Measurements from ENCODE around the gene SPSB1.
A peak's percentile ranks its signal among the peaks of the same experiment; 100 is the strongest.

Gene SPSB1

DNA sequence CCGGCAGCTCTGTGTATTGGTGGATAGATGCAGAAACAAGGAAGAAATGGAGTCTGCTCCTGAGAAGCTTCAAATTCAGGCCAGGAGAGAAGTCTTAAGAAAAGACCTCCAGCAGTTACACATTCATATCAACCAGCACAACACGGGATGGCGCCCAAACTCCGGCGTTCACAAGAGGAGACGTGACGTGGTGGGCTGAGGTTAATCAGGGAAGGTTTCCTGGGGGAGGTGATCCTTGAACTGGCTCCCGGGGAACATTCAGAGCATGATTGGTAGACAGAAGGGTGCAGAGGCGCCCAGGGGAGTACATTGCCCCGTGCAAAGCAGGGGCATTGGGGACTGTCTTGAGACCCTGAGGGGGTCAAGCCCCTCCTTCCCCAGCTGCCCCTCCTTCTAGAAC is 27.7 kb upstream of the SPSB1 start:
- no peak for DNase-seq
- Mint-ChIP-seq H3K27ac (no peak overlapping the region), H3K4me3 (no peak overlapping the region), H3K4me1 (peaks cover 13% of the 10 kb centered on the region), H3K36me3 (peaks cover 4% of the 10 kb centered on the region), H3K9me3 (peaks cover 12% of the 10 kb centered on the region), H3K27me3 (peaks cover 6% of the 10 kb centered on the region)
- CTCF ChIA-PET: interaction anchor here (1.1 to 6.7 kb wide), 3 partner anchors 25 to 225 kb away, joined by 3 to 65 read pairs (median 64); no protein-coding TSS in a partner anchor

DNA sequence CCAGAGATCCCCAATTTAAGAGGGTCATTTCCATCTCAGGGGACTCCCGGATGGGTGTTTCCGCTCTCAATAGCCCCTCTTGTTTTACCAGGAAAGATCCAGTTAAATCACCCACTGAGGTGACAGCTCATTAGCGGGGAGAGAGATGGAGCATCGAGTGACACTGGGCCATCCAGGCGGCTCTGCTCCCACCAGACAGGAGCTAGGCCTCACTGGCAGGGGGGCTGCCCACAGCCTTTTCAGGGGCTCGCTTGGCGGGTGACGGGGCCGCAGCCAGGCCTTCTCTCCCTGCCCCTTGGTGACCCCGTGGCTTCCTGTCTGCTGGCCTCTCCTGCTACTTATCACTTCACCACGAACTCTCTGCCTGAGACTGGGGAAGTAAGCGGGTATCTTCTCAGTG is 26.7 kb upstream of the SPSB1 start:
- Mint-ChIP-seq H3K4me1 (peaks cover 13% of the 10 kb centered on the region), H3K9me3 (peaks cover 2% of the 10 kb centered on the region), H3K27ac (no peak overlapping the region), H3K4me3 (no peak overlapping the region), H3K36me3 (peaks cover 2% of the 10 kb centered on the region), H3K27me3 (peaks cover 6% of the 10 kb centered on the region)
- DNase-seq: no peak
- CTCF ChIA-PET: interaction anchor here (1.0 to 6.7 kb wide), 6 partner anchors 24 to 306 kb away, joined by 3 to 65 read pairs (median 6); no protein-coding TSS in a partner anchor

DNA sequence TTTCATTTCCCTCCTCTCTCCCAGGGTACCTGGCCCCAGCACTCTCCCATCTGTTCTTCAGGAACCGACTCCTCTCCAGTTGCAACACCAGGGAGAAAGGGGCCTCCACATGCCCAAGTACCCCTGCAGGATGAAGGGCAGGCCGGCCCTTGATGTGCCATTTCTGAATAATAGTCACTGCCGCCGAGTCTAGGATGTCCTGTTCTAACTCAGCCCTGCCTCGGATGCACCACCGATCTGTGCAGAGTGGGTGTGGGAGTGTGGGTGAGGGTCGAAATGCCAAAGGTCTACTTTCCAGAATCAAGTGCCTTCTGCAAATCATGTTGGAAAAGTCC is 25.4 kb upstream of the SPSB1 start:
- Mint-ChIP-seq H3K4me3 (no peak overlapping the region), H3K36me3 (peaks cover 2% of the 10 kb centered on the region), H3K27ac (no peak overlapping the region), H3K27me3 (peaks cover 6% of the 10 kb centered on the region), H3K9me3 (no peaks in the 10 kb centered on the region), H3K4me1 (peaks cover 13% of the 10 kb centered on the region)
- no peak for DNase-seq
- CTCF ChIA-PET: interaction anchor here (0.6 to 6.7 kb wide), 21 partner anchors 8 to 306 kb away, joined by 3 to 65 read pairs (median 4); no protein-coding TSS in a partner anchor

DNA sequence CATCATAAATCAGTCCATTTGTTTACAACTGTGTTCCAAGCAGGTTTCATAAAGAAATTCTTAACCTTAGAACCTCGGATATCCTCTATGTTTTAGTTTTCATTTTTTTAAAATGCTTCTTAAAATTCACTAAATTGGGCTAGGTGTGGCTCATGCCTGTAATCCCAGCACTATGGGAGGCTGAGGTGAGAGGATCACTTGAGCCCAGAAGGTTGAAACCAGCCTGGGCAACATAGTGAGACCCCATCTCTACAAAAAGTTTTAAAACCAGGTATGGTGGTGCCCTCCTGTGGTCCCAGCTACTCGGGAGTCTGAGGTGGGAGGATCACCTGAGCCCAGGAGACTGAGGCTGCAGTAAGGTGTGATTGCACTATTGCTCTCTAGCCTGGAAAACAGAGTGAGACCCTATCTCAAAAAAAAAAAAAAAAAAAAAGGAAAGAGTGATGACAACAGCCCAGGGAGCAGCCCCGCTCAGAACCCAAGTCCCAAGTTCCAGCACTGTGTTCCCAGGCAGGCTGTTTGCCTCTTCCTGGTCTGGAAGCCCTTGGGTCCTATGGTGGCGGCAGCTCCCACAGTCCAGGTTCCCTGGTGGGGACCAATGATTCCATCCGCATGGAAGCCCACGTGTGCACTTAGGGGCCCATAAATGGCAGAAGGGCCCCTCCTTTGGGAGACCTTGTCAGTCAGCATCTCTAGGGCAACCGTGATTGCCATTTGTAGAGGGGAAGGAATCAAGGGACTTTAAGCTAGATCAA is 24.7 kb upstream of the SPSB1 start:
- no peak for DNase-seq
- H3K27me3 Mint-ChIP-seq: peaks cover 6% of the 10 kb centered on the region
- CTCF ChIA-PET: interaction anchor here (0.6 to 6.7 kb wide), 11 partner anchors 10 to 290 kb away, joined by 3 to 65 read pairs (median 5); no protein-coding TSS in a partner anchor
- no peak overlapping the region for H3K27ac Mint-ChIP-seq
- peaks cover 13% of the 10 kb centered on the region for H3K4me1 Mint-ChIP-seq
- no peak overlapping the region for H3K4me3 Mint-ChIP-seq
- H3K36me3 Mint-ChIP-seq: peaks cover 2% of the 10 kb centered on the region
- H3K9me3 Mint-ChIP-seq: no peaks in the 10 kb centered on the region

DNA sequence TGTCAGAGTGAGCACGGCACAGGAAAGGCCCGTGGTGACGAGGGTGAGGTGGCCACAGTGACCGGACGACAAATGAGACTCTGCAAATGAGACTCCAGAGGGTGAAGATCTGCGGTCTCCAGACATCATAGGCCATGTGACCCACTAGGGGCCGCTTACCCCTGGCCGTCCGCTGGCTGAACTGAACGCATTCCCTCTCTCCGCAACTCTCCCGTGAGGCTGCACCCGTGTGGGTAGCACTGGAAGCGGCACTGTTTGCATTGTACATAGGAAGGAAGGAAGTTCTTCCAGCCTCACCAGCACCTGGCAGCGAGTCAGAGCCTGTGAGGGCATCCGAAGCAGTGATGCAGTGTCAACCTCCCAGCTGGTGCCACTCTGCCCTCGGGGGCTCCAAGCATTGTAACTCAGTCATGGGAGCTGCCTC is 23.6 kb upstream of the SPSB1 start:
- Mint-ChIP-seq H3K36me3 (peaks cover 2% of the 10 kb centered on the region), H3K27me3 (peaks cover 6% of the 10 kb centered on the region), H3K9me3 (no peaks in the 10 kb centered on the region), H3K4me1 (peaks cover 13% of the 10 kb centered on the region), H3K27ac (no peak overlapping the region), H3K4me3 (no peak overlapping the region)
- CTCF ChIA-PET: interaction anchor here (1.4 to 6.7 kb wide), 4 partner anchors 9 to 221 kb away, joined by 5 to 65 read pairs (median 35); no protein-coding TSS in a partner anchor
- DNase-seq: no peak

DNA sequence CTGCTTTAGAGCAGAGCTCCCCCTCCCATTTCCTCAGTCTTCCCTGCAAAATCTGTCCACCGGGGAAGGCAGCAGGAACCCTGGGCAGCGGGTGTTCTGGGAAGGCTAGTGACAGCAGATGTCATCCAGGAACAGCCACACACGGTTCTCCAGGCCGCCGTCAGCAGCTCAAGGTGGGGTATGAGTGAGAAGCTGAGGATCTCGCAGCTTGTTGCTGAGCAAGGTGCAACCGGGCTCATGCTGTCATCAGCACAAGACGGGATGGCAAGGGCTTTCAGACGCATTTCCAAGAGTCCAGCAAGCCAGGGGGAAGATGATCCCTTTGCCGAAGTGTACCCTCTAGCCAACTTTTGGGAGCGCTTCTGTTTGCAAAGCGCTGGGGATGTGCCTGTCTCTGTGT is 23.0 kb upstream of the SPSB1 start:
- Mint-ChIP-seq H3K27ac (no peak overlapping the region), H3K4me3 (no peak overlapping the region), H3K9me3 (no peaks in the 10 kb centered on the region), H3K4me1 (peaks cover 13% of the 10 kb centered on the region), H3K36me3 (peaks cover 2% of the 10 kb centered on the region), H3K27me3 (peaks cover 6% of the 10 kb centered on the region)
- CTCF ChIA-PET: interaction anchor here (0.7 to 6.7 kb wide), 4 partner anchors 18 to 220 kb away, joined by 3 to 65 read pairs (median 34); no protein-coding TSS in a partner anchor
- no peak for DNase-seq

DNA sequence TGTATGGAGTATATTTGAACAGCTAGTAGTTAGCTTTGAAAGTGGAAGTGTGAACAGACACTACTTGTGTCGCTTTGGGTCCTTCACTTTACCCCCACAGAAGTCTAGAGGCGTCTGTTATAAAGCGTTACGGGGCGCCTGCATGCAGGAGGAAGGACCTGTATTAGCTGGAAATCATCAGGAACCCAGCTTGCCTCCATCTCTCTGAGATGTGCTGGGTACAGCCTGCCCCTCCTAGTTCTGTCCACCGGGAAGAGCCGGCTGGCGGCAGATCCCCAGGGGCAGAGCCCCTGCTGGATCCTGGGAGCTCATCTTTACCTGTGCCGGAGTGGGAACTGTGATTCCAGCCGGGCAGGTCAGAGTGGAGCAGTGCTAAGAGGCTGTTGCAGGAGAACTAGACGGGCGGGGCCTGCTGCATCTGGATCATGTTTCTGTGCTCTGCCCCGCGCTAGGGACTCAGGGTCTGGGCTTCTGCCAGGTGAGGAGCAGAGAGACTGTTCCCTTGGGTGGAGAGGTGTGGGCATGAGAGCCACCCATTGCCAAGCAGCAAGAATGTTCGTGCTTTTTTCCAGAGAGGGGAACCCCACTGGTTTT is 22.3 kb upstream of the SPSB1 start:
- Mint-ChIP-seq H3K27me3 (peaks cover 12% of the 10 kb centered on the region), H3K4me3 (no peak overlapping the region), H3K9me3 (no peaks in the 10 kb centered on the region), H3K4me1 (peaks cover 18% of the 10 kb centered on the region), H3K36me3 (no peaks in the 10 kb centered on the region), H3K27ac (no peak overlapping the region)
- CTCF ChIA-PET: interaction anchor here (0.7 to 6.7 kb wide), 4 partner anchors 17 to 220 kb away, joined by 3 to 65 read pairs (median 34); no protein-coding TSS in a partner anchor
- DNase-seq: no peak

DNA sequence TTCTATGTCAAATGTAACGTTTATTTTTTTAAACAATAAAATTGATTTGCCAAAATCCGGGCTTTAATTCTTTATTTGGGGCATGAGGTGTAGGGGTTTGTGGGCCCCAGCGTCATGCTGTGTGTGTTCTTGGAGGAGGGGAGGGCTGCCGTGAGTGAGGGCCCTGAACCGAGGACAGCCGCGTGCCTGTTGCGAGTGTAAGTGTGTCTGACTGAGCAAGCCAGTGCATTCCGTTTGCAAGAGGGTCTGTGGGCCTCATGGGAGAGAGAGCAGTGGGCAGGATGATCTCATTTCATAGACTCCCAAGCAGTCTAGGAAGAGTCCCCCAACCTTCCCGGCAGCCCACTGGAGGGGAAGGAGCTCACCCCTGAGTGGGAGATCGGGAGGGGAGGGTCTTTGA is 21.4 kb upstream of the SPSB1 start:
- CTCF ChIA-PET: interaction anchor here (1.3 kb wide), 1 partner anchor 18 kb away, joined by 5 read pairs; no protein-coding TSS in a partner anchor
- no peak for DNase-seq
- H3K27me3 Mint-ChIP-seq: peaks cover 18% of the 10 kb centered on the region
- H3K4me1 Mint-ChIP-seq: peaks cover 25% of the 10 kb centered on the region
- H3K27ac Mint-ChIP-seq: no peak overlapping the region
- no peaks in the 10 kb centered on the region for H3K36me3 Mint-ChIP-seq
- H3K4me3 Mint-ChIP-seq: no peak overlapping the region
- no peaks in the 10 kb centered on the region for H3K9me3 Mint-ChIP-seq

DNA sequence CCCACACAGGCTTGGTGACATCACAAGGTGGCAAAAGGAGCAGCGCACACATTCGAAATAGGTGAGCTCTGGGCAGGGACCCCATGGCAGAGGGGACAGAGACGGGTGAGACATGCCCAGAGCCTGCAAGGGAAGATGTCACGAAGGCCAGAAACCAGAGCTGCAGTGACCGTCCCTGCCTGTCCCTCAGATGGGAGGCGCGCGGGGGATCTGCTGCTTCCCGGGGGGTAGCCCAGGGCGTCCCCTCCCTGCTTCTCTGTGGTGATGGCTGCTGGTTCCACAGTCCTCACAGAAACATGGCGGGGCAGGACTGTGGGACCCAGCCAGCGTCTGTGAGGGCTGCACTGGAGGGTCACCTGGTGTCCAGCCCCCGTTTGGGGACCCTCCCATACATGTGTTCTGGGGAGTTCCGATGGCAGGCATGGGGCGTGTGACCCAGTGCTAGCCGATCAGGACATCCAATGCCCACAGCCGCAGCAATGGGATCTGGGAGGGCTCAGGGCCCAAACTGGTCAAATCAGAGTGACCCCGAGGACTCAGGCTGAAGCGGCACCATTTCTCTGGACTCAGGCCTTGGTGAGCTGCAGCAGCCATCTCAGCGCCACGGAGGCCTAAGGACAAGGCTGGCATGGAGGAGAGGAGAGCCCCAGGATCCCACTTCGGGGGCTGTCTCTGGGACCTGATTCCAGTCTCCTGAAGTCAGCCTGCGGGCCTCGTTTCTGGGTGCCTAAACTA is 20.7 kb upstream of the SPSB1 start:
- H3K36me3 Mint-ChIP-seq: no peaks in the 10 kb centered on the region
- CTCF ChIA-PET: interaction anchor here (1.3 to 1.7 kb wide), 2 partner anchors 17 to 219 kb away, joined by 5 to 7 read pairs; no protein-coding TSS in a partner anchor
- no peak overlapping the region for H3K4me3 Mint-ChIP-seq
- DNase-seq: no peak
- H3K27ac Mint-ChIP-seq: no peak overlapping the region
- peaks cover 19% of the 10 kb centered on the region for H3K4me1 Mint-ChIP-seq
- peaks cover 18% of the 10 kb centered on the region for H3K27me3 Mint-ChIP-seq
- no peaks in the 10 kb centered on the region for H3K9me3 Mint-ChIP-seq

DNA sequence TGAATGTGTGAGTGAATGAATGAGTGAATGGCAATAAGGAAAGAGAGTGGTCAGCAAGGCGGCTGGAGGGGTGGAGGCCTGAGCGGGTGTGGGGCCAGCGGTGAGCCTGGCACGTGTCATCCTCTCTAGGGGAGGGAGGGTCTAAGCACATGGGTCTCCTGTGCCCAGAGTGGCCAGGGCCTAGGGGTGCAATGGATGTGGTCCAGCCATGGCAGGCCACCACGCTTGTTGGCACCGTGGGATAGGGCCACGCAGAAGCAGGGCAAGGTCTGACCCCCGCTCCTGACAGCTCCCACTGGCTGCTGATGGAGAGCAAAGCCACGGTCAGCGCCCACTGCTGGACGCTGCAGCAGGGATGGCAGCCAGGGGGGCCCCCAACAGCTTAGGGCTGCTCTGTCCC is 19.5 kb upstream of the SPSB1 start:
- CTCF ChIA-PET: interaction anchor here (1.7 kb wide), 1 partner anchor 217 kb away, joined by 7 read pairs; no protein-coding TSS in a partner anchor
- H3K4me1 Mint-ChIP-seq: peaks cover 15% of the 10 kb centered on the region
- no peak overlapping the region for H3K27ac Mint-ChIP-seq
- no peaks in the 10 kb centered on the region for H3K36me3 Mint-ChIP-seq
- peaks cover 3% of the 10 kb centered on the region for H3K9me3 Mint-ChIP-seq
- H3K4me3 Mint-ChIP-seq: no peak overlapping the region
- DNase-seq: no peak
- H3K27me3 Mint-ChIP-seq: peaks cover 18% of the 10 kb centered on the region

DNA sequence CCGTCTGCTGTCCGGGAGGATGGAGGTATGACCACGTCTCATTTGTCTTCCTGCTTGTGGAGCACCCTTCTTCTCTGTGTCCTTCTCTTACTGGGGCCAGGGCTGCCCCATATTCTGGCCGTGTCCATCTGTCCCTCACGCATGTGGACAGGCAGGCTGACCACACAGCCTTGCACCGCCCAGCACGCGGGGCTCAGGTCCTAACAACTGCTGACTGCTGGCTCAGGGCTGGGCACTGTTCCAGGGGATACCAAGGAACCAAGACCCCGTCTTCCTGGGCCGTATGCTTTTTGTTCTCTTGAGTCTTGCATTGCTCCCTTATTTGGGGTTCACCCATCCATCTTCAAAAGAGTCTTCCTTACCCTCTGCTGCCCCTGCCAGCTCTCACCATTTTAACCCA is 17.5 kb upstream of the SPSB1 start:
- H3K9me3 Mint-ChIP-seq: peaks cover 3% of the 10 kb centered on the region
- CTCF ChIA-PET: interaction anchor here (0.8 to 1.3 kb wide), 7 partner anchors 8 to 216 kb away, joined by 3 to 8 read pairs (median 5); no protein-coding TSS in a partner anchor
- peaks cover 23% of the 10 kb centered on the region for H3K27me3 Mint-ChIP-seq
- H3K36me3 Mint-ChIP-seq: no peaks in the 10 kb centered on the region
- peaks cover 29% of the 10 kb centered on the region for H3K4me1 Mint-ChIP-seq
- no peak overlapping the region for H3K27ac Mint-ChIP-seq
- no peak overlapping the region for H3K4me3 Mint-ChIP-seq
- no peak for DNase-seq

DNA sequence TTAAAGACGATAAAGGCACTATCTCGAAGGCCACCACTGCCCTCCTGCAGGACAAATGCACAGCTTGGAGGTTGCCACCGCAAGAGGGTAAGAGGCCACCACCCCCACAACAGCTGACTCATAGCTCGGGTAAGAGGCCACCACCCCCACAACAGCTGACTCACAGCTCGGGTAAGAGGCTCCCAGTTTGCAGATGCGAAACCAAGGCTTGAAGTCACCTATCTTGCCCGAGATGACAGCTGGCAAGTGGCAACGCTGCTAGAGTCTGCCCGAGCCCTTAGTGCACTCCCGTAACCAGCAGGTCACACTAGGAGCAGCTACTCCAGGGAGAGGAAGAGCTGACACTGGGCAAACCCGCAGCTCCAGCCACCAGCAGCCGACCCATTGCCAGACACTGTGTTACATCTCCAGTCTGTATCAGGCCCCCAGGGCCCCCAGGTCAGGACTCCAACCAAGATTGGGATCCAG is 17.1 kb upstream of the SPSB1 start:
- Mint-ChIP-seq H3K27ac (peak overlapping the region; percentile 7), H3K27me3 (peaks cover 28% of the 10 kb centered on the region), H3K4me1 (peaks cover 33% of the 10 kb centered on the region), H3K36me3 (no peaks in the 10 kb centered on the region), H3K4me3 (no peak overlapping the region), H3K9me3 (peaks cover 3% of the 10 kb centered on the region)
- CTCF ChIA-PET: interaction anchor here (0.8 to 1.3 kb wide), 7 partner anchors 9 to 215 kb away, joined by 3 to 8 read pairs (median 5); no protein-coding TSS in a partner anchor
- DNase-seq: peak; percentile 72

DNA sequence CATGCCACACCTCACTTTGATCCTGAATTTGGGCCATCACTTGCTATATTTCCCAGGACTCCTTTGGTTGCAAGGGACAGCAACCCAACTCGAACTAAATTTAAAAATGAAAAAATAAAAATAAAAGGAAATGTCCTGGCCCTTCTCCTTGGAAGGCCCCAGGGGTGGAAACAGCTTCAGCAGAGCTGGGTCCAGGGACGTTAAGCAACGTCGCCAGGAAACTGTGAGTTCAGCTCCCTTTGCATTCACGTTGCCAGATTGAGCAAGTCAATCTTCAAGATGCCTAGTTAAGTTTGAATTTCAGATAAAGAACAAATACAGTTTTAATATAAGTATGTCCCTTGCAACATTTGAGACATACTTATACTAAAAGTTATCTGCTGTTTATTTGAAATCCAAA is 14.6 kb upstream of the SPSB1 start:
- peaks cover 4% of the 10 kb centered on the region for H3K36me3 Mint-ChIP-seq
- CTCF ChIA-PET: interaction anchor here (1.1 to 2.4 kb wide), 3 partner anchors 10 to 213 kb away, joined by 3 to 6 read pairs (median 5); no protein-coding TSS in a partner anchor
- no peak overlapping the region for H3K4me3 Mint-ChIP-seq
- peaks cover 3% of the 10 kb centered on the region for H3K9me3 Mint-ChIP-seq
- H3K27ac Mint-ChIP-seq: no peak overlapping the region
- H3K4me1 Mint-ChIP-seq: peaks cover 55% of the 10 kb centered on the region
- peaks cover 44% of the 10 kb centered on the region for H3K27me3 Mint-ChIP-seq
- no peak for DNase-seq

Measured in activated naive CD4-positive, alpha-beta T cell treated with anti-CD3 and anti-CD28 coated beads, Interleukin-2, amount 10 ng/mL, durations not matched to agents 7 days and 5 days (primary cell).